Measurements from ENCODE around the gene CPA3.

CPA3 gene, protein sequence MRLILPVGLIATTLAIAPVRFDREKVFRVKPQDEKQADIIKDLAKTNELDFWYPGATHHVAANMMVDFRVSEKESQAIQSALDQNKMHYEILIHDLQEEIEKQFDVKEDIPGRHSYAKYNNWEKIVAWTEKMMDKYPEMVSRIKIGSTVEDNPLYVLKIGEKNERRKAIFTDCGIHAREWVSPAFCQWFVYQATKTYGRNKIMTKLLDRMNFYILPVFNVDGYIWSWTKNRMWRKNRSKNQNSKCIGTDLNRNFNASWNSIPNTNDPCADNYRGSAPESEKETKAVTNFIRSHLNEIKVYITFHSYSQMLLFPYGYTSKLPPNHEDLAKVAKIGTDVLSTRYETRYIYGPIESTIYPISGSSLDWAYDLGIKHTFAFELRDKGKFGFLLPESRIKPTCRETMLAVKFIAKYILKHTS

DNA sequence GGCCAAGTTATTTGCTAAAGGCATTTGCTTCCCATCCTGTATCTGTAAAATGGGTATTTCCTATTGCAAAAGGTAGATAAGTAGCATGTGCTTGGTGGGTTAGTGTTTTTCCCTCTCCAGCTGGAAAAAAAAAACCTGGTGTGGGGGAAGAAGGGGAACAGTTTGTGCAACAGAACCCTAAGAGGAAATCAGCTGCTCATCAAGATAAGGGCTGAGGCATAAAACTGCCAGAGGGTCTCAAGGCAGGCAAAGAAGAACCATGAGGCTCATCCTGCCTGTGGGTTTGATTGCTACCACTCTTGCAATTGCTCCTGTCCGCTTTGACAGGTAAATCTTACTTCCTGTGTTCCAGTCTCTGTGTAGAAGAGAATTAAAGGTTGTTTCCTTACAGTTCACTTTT is at the start of gene CPA3:
CPA3 (plus strand) TSS at position 248 of the 400 bp plus-strand sequence; CDS start at position 260, 12 bp downstream.
- DNase-seq (ENCODE audit: low read depth in 2 of 2), result no peak

DNA sequence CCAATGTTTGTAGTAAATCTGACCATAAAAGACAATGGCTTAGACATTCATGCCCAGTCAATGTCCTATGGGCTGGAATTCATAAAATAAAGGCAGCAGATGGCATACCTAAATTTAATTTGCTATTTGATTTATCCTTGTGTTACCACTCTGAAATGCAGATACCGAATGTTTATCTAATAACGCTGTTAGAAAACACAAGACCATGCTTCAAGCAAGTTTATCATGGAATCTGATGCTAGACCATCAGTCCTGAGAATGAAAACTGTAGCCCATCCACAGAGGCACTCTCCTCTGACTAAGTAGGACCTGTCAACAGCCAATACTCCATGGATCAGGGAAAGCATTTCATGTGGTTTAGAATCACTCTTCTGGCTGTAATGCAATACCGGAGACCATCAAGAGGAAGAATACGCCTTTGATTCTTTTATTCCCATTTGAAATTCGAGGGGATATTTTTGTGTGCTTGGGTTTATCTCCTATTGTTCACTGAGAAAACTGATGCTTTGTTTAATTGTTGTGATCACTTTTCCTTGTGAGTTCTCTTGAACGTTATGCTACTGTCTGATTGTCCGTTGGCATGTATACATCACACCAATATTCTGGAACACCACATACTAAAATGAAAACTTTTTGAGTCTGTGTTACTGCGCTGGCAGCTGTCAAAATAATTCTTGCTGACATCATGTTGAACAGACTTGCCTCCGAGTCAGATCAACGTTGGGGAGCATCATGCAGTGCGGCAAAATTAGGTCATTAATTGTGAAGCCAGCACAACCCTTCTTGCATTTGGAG is 49.6 kb upstream of the CPA3 start:
- DNase-seq (ENCODE audit: low read depth in 2 of 2), result no peak

DNA sequence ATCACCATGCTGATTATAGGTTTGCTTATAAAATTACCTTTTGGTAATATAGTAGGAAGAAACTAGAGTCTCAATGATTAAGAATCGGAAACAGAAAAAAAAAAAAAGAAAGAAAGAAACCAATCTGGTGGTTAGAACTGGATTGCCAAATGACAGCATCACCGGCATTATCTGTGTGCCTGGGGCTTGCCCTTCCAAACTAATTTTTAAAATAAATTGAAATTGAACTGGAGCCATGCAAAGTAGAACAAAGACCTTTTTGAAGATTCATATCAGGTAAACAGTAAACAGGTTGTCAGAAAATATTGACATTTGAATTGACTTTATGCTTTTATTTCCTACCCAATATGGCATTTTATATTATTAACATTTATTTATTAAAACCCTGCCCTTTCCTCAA is 48.7 kb upstream of the CPA3 start:
- DNase-seq (ENCODE audit: low read depth in 2 of 2), result no peak

DNA sequence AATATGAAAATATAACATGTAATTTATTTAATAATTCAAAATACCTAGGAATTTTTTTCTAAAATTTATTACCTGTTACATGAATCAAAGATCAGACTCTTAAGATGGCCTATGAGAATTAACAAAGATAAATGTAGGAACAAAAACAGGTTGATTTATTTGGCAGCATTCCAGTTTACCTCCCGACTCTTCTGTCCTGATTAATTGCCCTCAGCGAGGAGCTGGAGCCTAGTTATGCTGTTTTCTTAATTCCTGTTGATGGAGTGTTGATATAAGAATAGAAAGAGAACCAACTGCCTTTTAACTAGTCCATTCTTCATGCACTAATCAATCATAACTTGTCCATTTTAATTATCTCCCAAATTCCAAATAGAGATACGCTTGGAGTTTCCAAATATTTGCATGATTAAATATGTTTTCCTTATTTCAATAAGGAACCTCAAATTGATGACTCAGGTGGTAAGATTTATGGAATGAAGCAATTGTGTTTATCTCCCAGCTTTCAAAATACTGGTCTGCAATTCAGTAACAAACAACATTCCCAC is 48.0 kb upstream of the CPA3 start:
- no peak for DNase-seq (ENCODE audit: low read depth in 2 of 2)

DNA sequence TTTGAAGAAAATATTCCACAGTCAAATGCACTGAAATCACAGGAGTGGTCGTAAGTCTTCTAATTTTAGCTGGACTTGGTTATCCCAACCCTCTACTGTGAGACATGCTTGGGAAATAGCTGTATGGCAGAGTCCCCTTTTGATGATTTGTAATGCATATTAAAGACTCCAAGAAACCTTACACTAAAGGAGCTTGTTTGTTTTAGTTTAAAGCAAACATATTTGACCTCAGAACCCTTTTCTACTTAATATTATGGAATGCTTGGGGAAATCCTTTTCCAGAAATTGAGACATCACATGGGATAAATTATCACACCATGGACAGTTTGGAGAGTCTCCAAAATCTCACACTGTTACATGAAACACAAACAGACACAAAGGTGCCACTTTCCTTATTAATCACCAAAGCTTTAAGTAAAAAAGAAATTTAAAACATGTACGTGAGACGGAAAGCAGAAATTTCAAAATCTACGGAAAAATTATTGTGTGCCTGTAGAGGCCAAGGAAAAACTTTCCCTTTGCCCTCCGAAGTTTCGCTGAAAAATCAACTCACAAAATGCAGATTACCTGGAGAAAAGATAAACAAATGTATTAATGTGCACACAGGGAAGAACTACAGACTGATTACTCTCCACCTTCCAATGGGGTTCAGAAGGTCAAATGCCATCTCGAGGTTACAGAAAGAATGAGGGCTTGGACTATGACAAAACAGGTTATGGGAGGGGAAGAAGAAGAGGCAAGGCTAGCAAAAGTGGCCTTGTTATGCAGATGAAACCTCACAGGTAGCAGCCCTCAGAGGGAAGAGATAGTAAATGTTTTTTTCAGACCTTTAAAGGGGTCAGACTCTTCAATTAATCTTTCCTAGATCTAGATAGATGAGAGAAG is 44.5 kb upstream of the CPA3 start:
- no peak for DNase-seq (ENCODE audit: low read depth in 2 of 2)

DNA sequence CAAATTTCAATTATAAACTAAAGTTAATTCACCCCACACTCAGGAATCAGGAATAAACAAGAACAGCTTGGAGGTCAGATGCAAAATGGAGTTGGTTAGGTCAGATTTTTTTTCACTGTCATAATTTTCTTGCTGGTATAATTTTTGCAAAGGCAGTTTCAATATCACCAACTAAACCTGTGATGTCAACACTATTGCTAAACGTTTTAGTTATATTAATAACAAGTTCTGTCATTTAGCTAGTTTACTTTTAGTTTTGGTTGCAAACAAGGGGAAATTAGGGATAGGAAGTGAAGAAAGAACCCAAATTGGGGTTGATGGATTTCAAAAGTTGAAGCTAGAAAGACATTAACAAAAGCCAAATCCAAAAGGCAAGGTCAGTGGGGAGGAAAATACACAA is 42.1 kb upstream of the CPA3 start:
- no peak for DNase-seq (ENCODE audit: low read depth in 2 of 2)

DNA sequence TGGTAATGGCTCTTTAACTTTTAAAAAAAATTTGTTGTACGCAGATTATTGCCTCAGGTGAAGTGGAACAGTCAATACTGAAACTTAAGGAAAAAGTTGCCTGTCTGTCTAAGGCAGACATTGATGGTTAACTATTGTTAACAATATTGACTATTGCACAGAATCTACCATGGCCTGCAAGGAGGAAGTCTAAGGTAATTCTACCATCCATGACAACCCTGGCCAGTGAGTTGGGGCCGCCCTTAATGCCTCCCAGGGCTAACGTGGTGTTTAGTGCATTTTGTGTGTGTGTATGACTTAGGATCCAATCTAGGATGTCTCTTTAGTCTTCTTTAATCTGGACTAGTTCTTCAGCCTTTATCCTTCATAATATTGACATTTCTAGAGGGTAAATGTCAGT is 39.6 kb upstream of the CPA3 start:
- DNase-seq (ENCODE audit: low read depth in 2 of 2), result no peak

DNA sequence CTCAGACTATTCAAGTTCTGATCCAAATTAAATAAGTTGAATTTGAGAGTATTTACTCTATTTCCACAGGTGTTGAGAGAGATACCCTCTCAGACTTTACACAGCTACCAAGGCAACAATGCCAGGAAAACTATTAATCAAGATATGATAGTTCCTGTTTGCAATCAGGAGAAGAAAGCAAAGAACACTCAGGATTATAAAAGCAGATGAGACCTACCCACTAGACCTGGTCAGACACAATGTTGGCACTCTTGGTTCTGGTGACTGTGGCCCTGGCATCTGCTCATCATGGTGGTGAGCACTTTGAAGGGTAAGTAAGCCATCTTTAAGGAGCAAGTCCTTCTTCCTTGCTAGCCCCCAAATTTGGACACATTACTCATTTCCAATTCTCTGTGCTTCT is 37.5 kb upstream of the CPA3 start, which contains the start of gene CPB1:
CPB1 (plus strand) TSS at position 227 of the 400 bp plus-strand sequence; CDS start at position 240, 13 bp downstream.
- DNase-seq (ENCODE audit: low read depth in 2 of 2), result no peak

DNA sequence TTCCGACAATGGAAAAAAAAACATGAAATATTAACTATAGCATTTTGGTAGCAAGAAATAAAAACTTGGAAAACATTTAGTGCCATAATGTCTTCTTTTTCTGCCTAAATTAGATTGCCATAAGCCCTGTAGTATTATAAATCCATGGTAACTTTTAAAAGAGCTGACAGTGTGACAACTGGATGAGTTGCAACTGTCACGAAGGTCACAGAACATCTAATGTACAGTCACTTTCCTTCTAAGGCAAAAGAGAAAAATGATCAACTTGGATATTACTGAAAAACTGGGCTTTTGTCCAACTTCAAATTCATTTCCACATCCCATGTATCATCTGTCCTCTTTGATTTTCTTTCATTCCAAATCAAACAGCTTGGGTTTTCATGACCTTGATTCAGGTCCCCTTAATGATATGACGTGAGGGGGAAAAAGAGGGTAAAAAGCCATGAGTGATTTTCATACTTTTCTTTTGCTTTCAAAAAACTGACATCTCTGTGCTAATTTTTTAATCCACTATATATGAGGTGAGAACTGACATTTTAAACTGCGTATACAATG is 36.9 kb upstream of the CPA3 start:
- DNase-seq (ENCODE audit: low read depth in 2 of 2), result no peak

DNA sequence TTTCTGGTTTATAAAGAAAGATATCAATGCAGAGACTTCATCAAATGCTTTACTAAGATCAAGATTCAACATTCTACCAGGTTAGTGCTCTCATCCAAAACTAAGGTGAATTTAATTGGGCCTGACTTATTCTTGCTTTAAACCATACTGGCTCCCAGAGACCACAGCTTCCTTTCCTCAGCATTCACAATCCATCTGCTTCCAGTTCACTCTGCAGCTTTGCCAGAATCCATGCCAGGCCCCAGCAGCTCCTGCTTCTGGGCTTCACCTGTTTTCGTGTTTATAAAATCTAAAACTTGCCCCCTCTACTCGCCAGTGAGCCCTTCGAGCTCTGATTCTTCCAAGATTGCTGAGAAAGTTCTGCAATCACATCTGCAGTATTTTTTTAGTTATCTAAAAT is 35.2 kb upstream of the CPA3 start:
- DNase-seq (ENCODE audit: low read depth in 2 of 2), result no peak

DNA sequence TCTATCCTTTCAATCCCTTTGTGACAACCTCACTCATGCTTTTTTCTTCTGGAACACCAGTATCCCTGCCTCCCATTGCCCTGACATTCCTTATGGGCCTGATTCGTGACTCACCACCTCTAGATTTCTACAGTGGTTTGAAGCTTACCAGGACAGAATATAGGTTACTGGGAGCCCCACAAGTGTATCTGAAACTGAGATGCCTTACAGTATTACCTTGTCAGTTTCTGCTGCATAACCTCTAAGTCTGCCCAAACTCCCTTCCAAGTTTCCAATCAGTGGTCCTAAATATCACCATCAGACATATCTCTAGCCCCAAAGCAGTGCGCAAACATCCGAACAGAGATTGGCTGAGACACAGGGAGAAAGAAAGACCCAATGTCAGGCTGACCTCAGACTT is 31.9 kb upstream of the CPA3 start:
- no peak for DNase-seq (ENCODE audit: low read depth in 2 of 2)

DNA sequence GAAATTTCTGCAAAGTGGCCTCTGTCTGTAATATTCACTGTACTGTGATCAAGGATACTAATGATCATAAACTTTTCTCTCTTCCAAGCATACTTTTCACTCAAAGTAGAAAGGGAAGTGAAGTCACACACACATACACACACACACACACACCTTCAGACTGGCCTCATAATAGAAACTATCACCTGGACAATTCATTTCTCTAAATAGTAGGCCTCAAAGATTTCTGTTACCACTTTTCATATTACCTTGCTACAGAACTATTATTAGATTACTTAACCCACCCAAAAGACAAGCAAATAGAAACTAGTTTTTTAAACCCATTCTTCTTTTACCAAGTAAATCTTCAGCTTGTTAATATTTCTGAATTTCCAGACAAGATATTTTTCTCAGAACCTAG is 25.3 kb upstream of the CPA3 start:
- no peak for DNase-seq (ENCODE audit: low read depth in 2 of 2)

DNA sequence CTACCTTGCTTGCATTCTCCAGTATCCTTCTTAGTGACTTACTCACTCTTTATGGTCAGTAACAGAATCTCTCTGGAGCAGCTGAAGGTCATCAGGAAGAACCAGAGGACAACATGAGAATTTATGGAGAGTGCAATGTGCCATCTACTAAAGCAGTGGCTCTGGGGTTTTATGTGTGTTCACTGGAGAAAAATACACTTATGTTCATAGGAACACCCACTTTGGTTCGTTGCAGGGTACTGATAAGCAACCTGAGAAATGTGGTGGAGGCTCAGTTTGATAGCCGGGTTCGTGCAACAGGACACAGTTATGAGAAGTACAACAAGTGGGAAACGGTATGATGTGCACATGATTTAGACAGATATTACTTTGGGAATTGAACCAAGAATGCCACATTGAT is 24.6 kb upstream of the CPA3 start:
- DNase-seq (ENCODE audit: low read depth in 2 of 2), result no peak

DNA sequence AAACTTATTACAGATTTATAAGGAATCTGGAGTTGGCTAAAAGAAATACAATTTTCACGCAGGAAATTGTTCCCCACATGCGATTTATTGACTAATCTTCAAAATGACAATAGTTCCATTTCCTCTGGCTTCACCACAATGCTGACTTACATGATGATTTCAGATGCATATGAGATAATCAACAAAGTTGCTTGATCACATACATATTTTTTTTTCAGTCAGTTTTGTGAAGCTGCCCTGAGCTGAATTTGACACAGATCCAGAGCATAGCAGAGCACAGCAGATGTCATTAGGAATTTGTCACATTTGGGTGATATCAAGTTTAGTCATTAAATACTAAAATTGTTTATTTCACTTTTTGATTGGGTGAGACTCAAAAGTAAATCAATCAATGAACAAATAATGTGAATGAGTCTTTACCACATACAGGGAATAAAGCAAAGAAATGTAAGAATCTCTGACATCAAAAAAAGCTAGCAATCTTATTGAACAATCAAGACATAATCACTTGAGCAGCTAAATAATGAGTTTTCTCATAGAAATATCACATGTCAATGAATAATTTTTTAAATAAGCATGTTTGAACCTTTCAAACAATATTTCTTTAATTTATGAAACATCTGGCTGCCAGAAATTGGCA is 19.2 kb upstream of the CPA3 start:
- no peak for DNase-seq (ENCODE audit: low read depth in 2 of 2)

DNA sequence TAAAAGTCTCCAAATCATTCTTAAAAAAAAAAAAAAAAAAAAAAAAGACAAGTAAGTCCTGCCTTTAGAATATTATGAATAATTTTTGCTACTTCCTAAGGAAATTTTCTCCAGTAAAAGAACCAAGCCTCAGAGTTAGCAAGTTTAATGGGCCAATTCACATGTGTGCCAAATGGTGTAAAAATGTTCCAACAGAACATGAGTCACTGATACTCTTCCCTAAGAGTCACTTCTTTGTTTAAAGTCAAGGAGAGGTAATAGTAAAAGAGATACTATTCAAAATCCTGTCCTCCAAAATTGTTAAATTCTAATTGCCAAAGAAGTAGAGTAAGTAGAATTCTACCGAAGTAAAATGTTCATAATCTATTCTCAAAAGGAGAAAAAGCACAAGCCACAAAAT is 17.7 kb upstream of the CPA3 start:
- DNase-seq (ENCODE audit: low read depth in 2 of 2), result no peak

DNA sequence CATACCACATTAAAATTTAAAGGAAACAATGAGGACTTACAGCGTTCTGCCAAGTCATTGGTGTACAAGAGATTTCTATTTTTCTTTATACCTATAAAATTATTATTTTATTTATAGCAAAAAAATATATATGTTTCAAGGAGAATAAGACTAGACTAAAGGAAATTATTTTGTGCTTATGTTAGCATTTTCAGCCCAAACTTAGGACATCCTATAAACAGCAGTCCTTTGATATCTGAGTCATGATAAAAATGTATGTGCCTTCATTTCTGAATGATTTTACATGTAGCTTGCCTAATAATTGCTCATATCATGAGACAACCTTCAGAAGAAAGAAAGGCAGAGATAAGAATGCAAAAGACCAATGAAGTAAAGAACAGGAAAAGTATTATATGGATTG is 16.7 kb upstream of the CPA3 start:
- no peak for DNase-seq (ENCODE audit: low read depth in 2 of 2)

DNA sequence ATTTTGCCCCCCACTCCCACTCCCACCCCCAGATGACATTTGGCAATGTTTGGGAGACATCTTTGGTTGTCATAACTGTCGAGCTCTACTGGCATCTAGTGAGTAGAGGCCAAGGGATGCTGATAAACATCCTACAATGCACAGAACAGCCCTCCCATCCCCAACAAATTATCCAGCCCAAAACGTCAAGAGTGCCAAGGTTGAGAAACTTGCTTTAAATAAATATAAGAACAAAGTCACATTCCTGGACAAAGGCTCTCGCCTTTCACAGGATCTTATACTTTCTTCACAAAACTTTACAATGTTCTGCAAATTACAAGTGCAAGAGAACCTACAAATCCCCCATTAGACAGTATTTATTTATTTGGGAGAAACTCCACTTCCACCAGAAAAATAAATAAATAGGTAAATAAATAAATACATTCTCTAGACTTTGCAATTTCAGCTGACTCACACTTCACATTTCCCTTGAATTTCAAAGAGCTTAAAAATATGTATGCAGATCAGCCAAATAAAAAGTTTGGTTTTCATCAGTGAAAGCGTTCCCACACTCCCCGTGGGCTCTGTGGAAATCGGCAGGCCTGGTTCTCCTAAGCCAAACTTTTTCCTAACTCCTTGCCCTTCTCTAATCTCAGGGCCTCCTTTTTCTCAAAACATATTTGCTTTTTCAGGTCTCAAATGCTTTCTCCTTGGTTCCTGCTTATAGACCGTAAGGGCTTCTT is 12.7 kb upstream of the CPA3 start:
- no peak for DNase-seq (ENCODE audit: low read depth in 2 of 2)

DNA sequence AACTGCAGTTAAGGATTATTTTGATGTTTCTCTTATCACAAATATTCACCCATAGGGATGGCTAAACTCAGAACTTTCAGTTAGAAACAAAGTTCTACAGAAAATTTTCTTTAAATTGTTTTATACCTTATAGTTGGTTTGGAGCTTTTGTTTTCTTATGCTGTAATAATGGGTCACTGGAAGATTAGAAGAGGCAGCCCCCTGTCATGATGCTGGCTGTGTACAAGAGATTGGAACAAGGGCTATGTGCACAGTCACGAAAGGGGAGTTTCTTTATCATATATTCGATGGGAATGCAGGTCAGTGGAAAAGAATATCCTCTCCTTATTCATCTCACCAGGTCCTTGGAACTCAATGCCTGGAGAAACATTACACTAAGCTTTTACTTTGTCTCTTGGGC is 12.0 kb upstream of the CPA3 start:
- no peak for DNase-seq (ENCODE audit: low read depth in 2 of 2)

DNA sequence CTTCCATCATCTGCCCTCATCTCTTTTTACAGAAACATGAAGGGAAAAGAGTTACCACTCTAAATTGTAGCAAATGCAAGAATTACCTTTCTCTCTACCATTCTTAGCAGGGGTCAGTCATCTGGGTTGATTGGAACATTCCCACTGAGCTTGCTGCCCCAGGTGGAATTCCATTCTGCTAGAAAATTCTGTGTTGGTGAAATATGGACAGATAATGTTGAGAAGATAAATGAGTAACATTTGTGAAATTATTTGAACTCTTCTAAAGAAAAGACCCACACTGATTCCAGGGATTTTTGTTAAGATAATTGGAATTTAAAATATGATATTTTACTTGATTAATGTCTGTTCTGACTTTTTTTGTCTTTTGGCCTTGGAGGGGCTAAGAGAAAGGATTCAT is 11.0 kb upstream of the CPA3 start:
- no peak for DNase-seq (ENCODE audit: low read depth in 2 of 2)

DNA sequence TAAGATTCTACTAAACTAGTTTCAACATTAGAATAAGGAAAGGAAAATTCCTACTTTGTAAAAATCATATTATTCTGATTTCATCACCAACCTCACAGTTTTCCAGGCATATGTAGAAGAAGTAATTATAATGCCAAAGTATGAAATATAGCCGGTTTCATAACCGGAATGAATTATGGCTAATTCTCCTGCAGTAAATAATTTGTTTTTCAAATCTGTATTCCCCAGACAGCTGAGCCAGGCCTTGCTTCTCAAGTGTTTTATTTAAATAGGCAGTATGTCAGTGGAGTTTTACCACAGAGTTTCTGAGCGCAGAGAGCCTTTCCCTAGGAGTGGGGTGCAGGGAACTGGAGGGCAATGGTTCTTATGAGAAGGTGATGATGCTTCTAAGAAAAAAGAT is 8.7 kb upstream of the CPA3 start:
- no peak for DNase-seq (ENCODE audit: low read depth in 2 of 2)
